OCI-LY7 (cell line): Measurements from ENCODE around the gene IFNGR2. TPM values are rescaled to one million over a fixed set of nuclear protein-coding genes. Genes with fewer than 3 reads are reported as not detected.
A peak's percentile ranks its signal among the peaks of the same experiment; 100 is the strongest.

ENCODE experiments used
- BruUV-seq: library from RNA; stranded (reverse); fragments of 400-500 nt; replicated peaks from 2 replicates; lab custom pipeline; 2021; lab: Mats Ljungman, UMichigan
- CTCF ChIA-PET: fragments of 300-600 bp; sonication (Branson Sonifier 250); formaldehyde crosslinking; loops from one replicate; lab custom pipeline; 2022; ENCODE audit warnings: antibody characterized with exemption; ENCODE audit not compliant: unreplicated experiment; lab: Charles Lee
- POLR2A ChIA-PET: fragments of 300-600 bp; sonication (Branson Sonifier 250); formaldehyde crosslinking; loops from one replicate; lab custom pipeline; 2022; ENCODE audit warnings: antibody characterized with exemption; lab: Charles Lee
- DNase-seq: peaks from one replicate; pipeline ENCODE4 v3.0.0-alpha.2; 2015; ENCODE audit warnings: low spot score
- H2AFZ ChIP-seq: fragments of 200-600 bp; sonication (generic), shearing (Covaris generic); 2 replicates; pipeline ENCODE4 v1.6.1; 2014; ENCODE audit warnings: mild to moderate bottlenecking, antibody characterized with exemption, low read length, moderate library complexity
- H3K27ac ChIP-seq: fragments of 200-600 bp; sonication (generic); 2 replicates; pipeline ENCODE4 v1.5.1; 2014; ENCODE audit warnings: mixed run types, low read depth, mild to moderate bottlenecking, moderate library complexity, low read length, inconsistent platforms; ENCODE audit not compliant: poor library complexity, severe bottlenecking
- H3K36me3 ChIP-seq: fragments of 200-600 bp; sonication (generic); 2 replicates; pipeline ENCODE4 v1.6.1; 2014; ENCODE audit warnings: mild to moderate bottlenecking, antibody characterized with exemption, low read length, moderate library complexity, mixed read lengths; ENCODE audit not compliant: insufficient read depth
- H3K4me1 ChIP-seq: fragments of 200-600 bp; sonication (generic); 2 replicates; pipeline ENCODE4 v1.5.1; 2014; ENCODE audit warnings: mild to moderate bottlenecking, low read length; ENCODE audit not compliant: insufficient read depth, poor library complexity, severe bottlenecking
- H3K4me2 ChIP-seq: fragments of 200-600 bp; sonication (generic); 2 replicates; pipeline ENCODE4 v1.6.1; 2014; ENCODE audit warnings: mild to moderate bottlenecking, low read length
- H3K4me3 ChIP-seq: fragments of 200-600 bp; sonication (generic); 2 replicates; pipeline ENCODE4 v1.5.1; 2014; ENCODE audit warnings: mild to moderate bottlenecking, low read depth, low read length; ENCODE audit not compliant: poor library complexity, severe bottlenecking
- H3K79me2 ChIP-seq: fragments of 200-600 bp; sonication (generic); 2 replicates; pipeline ENCODE4 v1.6.1; 2016; ENCODE audit warnings: low read depth, mild to moderate bottlenecking, low read length, moderate library complexity, mixed read lengths; ENCODE audit not compliant: insufficient read depth
- H3K9me2 ChIP-seq: fragments of 200-600 bp; sonication (generic); 2 replicates; pipeline ENCODE4 v1.6.1; 2016; ENCODE audit warnings: mild to moderate bottlenecking, low read length, mixed read lengths; ENCODE audit not compliant: insufficient read depth
- H3K9me3 ChIP-seq: fragments of 200-600 bp; sonication (generic); 2 replicates; pipeline ENCODE4 v1.6.1; 2014; ENCODE audit warnings: mild to moderate bottlenecking, mixed run types, low read length, mixed read lengths
- H4K20me1 ChIP-seq: fragments of 200-600 bp; sonication (generic); 2 replicates; pipeline ENCODE4 v1.6.1; 2014; ENCODE audit warnings: mild to moderate bottlenecking, antibody characterized with exemption, low read length, moderate library complexity, mixed read lengths; ENCODE audit not compliant: insufficient read depth
- CTCF ChIP-seq: fragments of 200-600 bp; sonication (generic); conservative IDR thresholded peaks from 2 replicates; pipeline ENCODE4 v1.5.1; 2014; ENCODE audit warnings: mild to moderate bottlenecking, antibody characterized with exemption, low read length, moderate library complexity, mixed read lengths
- EZH2phosphoT487 ChIP-seq: fragments of 200-600 bp; sonication (generic); IDR thresholded peaks from 2 replicates; pipeline ENCODE4 v1.6.1; 2018; ENCODE audit warnings: low read depth, borderline replicate concordance, mild to moderate bottlenecking, mixed run types, antibody characterized with exemption, low read length, moderate library complexity, mixed read lengths
- intact Hi-C: fragments of 100-400 bp; cut with micrococcal nuclease; formaldehyde crosslinking; loops from one replicate; pipeline ENCODE4 v1.10.0; 2022; ENCODE audit not compliant: unreplicated experiment
- total RNA-seq, 2 experiments: library from RNA; depleted of rRNA in 1 of 2; stranded (reverse); fragments of >200 nt in 1 of 2; shearing (Covaris generic) in 1 of 2; gene quantifications; 2 replicates each; pipeline ENCODE4 v1.2.3, GENCODE V29; 2014 to 2022

Gene IFNGR2
- total RNA-seq, 2 experiments from 2014 or later = 70.2 to 86.9 TPM

- peaks cover 14% of the 10 kb centered on the region for H3K4me1 ChIP-seq
- DNase-seq = peak; percentile 59
- intact Hi-C loops = no loop called here
- H2AFZ ChIP-seq = peak overlapping the region; percentile 43
- TF ChIP-seq EZH2phosphoT487 = no peak
- peak; percentile 53 for TF ChIP-seq CTCF
- H3K36me3 ChIP-seq = peaks cover under 1% of the 10 kb centered on the region; the same call in 1 of the 2 replicates
- H3K9me2 ChIP-seq = no peaks in the 10 kb centered on the region
- BruUV-seq = no TSS peak
- peak overlapping the region; percentile 88 for H3K4me3 ChIP-seq
- H3K9me3 ChIP-seq = no peaks in the 10 kb centered on the region
- H3K79me2 ChIP-seq = peaks cover 8% of the 10 kb centered on the region; the same call in 1 of the 2 replicates
- peak overlapping the region; percentile 97 for H3K4me2 ChIP-seq
- H3K27ac ChIP-seq = peak overlapping the region; percentile 60
- POLR2A ChIA-PET = interaction anchor here (0.6 to 4.1 kb wide), 13 partner anchors 11 to 1816 kb away, joined by 3 to 43 read pairs (median 3); partner anchors contain the start of genes DNAJC28 and DONSON
- CTCF ChIA-PET = interaction anchor here (1.2 to 2.0 kb wide), 2 partner anchors 12 to 127 kb away, joined by 5 to 6 read pairs; partner anchors contain the start of gene DNAJC28
- no peaks in the 10 kb centered on the region for H4K20me1 ChIP-seq
These were observed 75.9 kb downstream of the IFNGR2 start for GRCh38 chr21:33478935-33479678.

DNA sequence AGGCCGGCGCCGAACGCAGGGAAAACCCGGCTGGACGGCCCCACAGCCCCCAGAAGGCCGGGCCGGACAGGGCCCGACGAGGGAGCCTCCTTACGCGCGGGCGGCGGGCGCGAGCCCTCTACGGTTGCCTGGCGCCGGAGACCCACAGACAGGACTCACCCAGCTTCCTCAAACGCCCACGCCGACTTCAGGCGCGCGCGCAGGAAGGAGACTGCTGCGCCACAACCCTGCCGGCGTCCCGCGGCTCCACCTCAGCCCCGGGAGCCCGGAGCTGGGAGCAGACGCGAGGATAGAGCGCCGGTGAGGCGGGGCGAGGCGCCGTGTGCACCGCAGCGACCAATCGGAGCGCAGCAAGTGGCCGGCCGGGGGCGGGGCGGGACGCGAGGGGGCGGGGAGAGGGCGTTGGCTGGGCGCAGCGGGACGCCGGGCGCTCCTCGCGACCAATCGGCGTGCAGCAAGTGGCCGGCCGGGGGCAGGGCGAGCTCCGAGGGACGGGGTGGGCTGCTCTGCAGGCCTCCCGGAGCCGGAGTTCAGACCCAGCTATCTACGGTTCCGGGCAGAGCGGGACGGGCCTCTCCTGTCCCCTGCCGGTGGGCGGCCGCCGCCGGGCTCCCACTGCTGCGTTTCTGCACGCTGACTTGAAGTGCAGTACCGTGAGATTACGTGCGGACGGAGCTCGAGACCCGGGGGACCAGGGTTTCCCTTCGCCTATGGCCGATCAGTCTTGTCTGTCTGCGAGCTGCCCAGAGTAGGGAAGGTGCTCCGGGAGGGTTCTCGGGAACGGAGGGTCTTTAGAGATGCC, 76.7 kb downstream of the IFNGR2 start, which contains the start of gene TMEM50B:
TSS of gene TMEM50B (minus strand) at position 296 of the 802 bp plus-strand sequence. CDS start 11,089 bp downstream, outside the sequence.
- peak within 1 kb of the TSS; percentile 86 for H2AFZ ChIP-seq
- H3K27ac ChIP-seq = peak within 1 kb of the TSS; percentile 60
- intact Hi-C loops = loop anchor here (1.0 kb wide), 1 partner anchor 62 kb away; the partner anchor contains the start of gene GART
- peak within 1 kb of the TSS; percentile 88 for H3K4me3 ChIP-seq
- TF ChIP-seq CTCF (peak; percentile 42; the same call in 1 of the 2 replicates), EZH2phosphoT487 (no peak)
- H3K9me3 ChIP-seq = no peaks in the 10 kb centered on the region
- H3K36me3 ChIP-seq = no peaks in the 10 kb centered on the region
- no peaks in the 10 kb centered on the region for H3K9me2 ChIP-seq
- H3K79me2 ChIP-seq = peaks cover 8% of the 10 kb centered on the region; the same call in 1 of the 2 replicates
- peaks cover 14% of the 10 kb centered on the region for H3K4me1 ChIP-seq
- peak within 1 kb of the TSS; percentile 97 for H3K4me2 ChIP-seq
- peak; percentile 96 for DNase-seq
- ChIA-PET POLR2A (interaction anchor here (0.6 to 4.1 kb wide), 20 partner anchors 11 to 1817 kb away, joined by 3 to 43 read pairs (median 3); partner anchors contain the start of genes DNAJC28, DONSON and SON), CTCF (interaction anchor here (0.7 to 2.0 kb wide), 6 partner anchors 9 to 126 kb away, joined by 3 to 6 read pairs (median 4); partner anchors contain the start of gene DNAJC28)
- no TSS peak for BruUV-seq
- H4K20me1 ChIP-seq = no peaks in the 10 kb centered on the region
